HG03108 (cell line): ENCODE measurements around the gene ROPN1L.
"Not testable (repeated sequence)": the region's sequence is repeated elsewhere in the genome, so short reads cannot be mapped to it uniquely, and the experiment has no call there.

Experiments used
- ATAC-seq: cut with Tn5 transposase; IDR thresholded peaks from one replicate; pipeline ENCODE4 v1.9.1; 2021; ENCODE audit warnings: moderate library complexity; ENCODE audit not compliant: unreplicated experiment

The ROPN1L gene

DNA sequence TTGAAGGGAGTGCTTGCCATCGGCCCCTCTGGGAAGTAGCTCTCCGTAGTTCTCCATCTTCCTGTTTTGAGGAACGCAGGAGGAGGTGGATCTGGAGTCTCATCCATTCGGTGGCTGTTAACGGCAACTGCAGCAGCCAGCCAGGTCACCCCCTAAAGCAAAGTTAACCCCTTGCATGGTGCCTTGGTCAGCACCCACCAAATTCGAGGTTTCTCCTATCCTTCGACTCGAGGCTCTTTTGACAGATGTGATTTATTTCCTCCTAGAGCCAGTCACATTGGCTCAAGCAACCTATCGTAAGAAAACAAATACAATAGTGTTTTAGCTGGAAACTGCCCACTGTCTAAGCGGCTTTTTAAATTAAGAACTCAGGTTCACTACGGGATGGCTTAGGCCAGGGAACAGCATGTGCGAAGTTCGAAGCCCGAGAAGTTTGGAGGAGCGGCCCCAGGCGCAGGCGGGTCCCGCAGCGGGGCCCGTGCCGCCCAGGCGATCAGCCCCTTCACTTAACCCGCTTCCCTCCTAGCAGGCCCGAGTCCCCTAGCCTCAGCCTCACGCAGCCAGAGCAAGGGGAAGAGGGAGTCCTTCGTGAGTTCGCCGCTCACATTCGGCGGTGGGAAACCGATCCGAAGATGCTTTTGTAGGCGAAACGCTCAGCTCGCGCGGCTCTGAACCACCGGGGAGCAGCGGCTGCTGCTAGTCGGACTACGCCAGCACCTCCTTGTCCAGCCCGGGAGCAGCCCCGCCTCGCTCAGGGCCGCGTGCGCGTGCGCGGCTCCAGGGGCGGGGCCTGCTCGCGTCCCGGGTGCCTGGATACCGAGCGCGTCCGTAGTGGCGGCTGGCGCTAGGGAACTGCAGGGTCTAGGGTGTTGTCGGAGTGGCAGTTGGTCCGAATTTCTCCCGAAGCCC is at the start of gene ROPN1L:
TSS of gene ROPN1L (plus strand) at position 797 of the 909 bp plus-strand sequence. CDS start 289 bp downstream, outside the sequence.
- ATAC-seq: peak; percentile 99

DNA sequence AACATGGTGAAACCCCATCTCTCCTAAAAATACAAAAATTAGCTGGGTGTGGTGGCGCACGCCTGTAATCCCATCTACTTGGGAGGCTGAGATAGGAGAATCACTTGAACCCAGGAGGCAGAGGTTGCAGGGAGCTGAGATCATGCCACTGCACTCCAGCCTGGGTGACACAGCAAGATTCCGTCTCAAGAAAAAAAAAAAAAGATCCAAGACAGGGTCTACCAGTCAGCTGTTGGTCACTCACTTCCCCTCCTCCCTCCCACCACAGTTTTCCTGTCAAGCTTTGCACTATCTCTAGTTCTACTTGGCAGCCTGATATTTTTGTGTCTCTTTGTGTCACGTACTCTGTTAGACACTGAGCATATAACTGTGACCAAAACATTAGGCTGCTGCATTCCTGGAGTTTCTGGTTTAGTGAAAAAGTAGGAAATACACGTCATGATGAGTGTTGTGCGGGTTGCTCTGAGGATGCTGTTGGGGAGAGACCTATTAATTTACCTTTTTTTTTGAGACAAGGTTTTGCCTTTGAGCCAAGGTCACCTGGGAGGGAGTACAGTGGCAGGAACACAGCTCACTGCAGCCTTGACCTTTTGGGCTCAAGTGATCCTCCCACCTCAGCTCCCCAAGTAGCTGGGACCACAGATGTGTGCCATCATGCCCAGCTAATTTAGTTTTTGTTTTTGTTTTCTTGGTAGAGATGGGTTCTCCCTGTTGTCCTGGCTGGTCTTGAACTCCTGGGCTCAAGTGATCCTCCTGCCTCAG is 48.9 kb upstream of the ROPN1L start:
- ATAC-seq: not testable (repeated sequence)

DNA sequence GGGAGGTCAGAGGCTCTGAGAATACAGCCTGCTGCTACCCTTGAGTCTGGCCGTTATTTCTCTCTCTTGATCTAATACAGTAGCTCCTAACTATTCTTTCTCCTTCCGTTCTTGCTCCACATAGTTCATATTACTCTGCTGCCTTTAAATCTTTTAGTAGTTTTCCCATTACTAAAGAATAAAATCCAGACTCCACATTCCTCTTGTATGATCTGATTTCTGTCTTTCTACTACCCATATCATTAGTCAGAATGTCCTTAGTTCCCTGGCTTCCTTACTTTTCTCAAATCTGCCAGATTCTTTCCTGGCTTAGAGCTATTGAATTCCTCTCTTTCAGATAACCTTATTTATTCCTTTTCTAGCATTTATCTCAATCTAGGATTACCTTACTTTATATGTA is 48.2 kb upstream of the ROPN1L start:
- no peak for ATAC-seq

DNA sequence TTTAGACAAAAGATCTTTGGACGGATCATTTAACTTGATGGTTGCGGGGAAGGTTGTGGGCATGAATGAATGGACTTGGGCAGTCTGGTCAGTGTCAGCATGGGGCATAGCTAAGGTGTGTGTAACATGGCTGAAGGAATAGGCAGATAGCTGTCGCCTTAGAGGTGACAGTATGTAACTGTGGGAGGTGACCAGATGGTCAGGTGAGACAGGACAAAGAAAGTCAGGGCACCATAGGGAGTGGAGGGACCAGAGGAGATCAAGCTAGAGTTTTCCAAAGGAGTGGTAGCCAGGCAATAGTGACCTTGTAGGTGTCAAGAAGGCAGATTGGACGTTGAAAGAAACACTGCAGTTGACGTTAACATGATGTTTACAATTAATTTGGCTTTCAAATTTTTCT is 45.1 kb upstream of the ROPN1L start:
- no peak for ATAC-seq

DNA sequence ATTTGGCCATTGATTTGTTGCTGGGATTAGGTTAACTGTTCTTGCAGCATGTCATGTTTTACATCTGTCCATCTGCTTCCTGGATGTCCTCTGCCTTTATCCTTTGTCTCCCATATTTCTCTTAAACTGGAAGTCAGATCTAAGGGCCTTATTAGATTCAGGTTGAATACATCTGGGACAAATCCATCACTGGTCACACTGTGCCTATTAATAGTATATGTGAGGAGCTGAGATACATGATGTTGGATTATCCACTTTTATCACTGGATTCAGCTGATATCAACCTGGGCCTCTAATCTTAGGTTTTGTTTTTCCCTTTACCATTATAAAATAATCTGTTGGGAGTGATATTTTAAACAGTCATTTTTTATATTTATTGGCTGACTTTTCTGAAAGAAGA is 41.8 kb upstream of the ROPN1L start:
- no peak for ATAC-seq

DNA sequence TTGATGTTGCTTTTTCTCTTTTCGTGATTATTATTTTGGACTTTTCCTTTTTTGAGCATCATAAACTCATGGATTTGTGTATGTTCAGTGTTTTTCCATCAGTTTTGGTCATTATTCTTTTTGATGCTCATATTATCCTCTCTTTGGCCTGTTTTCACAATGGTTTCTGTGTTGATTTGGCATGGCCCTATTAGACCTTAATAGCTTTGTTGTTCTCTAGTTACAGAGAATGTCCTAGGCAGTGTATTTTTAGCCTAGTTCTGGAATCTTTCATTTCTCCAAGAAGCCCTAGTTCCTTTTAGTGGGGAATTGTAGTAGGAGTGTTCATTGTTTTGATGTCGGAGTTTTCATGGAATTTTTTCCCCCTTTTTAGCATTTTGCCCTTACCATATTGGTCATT is 41.3 kb upstream of the ROPN1L start:
- ATAC-seq: no peak

DNA sequence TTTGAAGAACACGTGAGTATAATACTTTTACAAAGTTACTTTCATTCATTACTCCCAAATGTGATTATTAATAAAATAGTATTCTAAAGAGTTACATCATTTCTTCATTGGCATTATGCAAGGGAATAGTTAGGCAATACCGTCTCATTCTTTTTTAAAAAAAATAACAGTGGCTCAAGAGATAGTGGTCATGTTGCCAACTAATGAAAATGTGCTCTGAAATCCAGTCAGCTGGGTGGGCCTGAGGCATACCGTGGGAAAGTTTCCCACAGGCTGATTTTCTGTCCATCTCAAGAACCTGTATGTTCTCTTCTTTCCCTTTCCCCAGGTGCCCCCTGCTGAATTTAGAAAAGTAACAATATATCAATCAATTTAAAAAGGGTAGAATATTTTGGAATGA is 40.8 kb upstream of the ROPN1L start:
- ATAC-seq: no peak

DNA sequence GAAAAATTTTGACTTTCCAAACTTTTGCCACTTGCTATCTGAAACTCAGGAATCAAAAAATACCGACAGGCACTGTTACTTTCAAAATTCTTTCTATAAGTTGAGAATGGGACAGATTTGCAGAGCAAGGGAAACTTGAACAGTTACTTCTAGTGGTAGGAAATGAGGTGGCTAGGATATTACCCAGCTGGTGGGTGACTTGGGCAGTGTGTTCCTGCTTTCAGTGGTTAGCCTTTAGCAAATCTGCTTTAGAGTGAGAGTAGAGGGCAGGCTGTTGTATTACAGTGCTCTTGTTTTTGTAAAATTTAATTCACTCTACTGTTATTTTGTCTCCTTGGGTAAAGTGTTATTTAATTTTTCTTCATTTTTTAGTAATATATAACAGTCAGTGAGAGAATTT is 40.2 kb upstream of the ROPN1L start:
- ATAC-seq: peak; percentile 81

DNA sequence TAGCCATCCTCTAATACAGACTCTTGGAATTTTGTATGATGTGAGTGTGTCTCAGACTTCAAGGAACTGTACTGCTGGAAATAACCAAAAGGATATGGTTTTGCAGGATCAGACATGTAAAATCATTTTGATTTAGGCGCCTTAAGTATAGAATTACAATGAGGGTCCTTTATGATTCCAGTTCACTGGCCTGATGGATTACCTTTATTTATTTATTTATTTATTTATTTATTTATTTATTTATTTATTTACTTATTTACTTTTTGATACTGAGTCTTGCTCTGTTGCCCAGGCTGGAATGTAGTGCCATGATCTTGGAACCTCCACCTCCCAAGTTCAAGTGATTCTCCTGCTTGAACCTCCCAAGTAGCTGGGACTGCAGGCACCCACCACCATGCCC is 37.9 kb upstream of the ROPN1L start:
- no peak for ATAC-seq

DNA sequence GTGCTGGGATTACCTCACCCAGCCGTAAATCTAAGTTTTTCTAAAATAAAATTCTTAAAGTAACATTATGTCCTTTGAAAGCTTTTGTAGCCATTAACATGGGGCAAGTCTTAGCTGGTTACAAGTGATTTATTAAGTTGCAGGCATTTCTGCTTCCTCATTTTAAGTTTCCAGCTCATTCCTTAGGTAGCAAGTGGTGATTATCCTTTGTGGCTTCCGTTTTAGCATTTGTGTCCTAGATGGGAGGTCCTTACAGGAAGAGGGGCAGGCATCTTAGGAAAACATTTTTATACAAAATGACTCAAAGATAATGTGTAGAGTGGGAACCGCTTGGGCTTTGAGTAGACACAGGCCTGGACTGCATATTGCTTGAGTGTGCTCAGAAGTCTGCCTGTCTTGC is 35.0 kb upstream of the ROPN1L start:
- no peak for ATAC-seq

DNA sequence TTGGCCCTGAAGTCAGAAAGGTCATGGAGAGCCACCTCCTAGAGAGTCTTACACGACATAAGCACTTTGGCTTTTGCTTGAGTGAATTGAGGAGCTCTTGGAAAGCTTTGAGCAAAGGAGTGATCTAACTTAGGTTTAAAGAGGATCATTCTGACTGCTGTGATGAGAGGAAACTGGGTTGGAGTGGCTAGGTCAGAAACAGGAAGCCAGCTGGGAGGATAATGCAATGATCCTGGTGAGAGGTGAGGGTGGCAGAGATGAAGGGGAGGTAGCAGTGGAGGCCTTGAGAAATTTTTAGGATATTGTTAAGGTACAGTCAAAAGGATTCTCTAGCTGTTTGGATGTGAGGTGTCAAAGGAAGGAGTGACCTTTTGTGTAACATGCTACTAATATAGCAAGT is 32.2 kb upstream of the ROPN1L start:
- no peak for ATAC-seq

DNA sequence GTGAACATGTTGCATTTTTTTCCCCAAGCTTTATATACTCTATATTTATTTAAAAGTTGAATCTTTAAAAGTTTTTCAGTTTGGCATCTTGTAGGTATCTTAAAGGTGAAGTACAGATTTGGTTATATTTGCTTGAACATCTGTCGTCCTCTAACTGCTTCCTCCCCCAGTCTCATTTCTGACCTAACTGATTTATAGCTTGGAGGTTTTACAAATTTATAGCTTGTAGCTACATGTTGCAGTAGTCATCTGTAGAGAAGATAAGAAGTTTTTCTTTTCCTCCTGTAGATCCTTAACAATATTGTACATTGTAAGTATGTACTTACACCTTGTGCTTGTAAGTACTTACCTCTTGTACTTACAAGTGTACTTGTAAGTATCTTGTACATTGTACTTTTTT is 31.0 kb upstream of the ROPN1L start:
- ATAC-seq: no peak

DNA sequence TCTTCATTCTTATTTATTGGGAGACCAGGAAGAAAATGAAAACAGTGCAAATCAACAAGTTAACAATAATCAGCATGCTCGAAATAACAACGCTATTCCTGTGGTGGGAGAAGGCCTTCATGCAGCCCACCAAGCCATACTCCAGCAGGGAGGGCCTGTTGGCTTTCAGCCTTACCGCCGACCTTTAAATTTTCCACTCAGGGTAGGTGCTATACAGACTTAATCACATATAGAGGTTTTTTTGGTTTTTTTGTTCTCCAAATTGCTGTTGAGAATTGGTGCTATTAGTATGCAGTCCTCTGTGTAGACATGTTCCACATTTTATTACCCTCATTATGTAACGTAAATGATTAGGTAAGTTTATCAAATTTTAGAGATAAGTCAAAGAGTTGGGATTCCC is 30.3 kb upstream of the ROPN1L start:
- ATAC-seq: no peak

DNA sequence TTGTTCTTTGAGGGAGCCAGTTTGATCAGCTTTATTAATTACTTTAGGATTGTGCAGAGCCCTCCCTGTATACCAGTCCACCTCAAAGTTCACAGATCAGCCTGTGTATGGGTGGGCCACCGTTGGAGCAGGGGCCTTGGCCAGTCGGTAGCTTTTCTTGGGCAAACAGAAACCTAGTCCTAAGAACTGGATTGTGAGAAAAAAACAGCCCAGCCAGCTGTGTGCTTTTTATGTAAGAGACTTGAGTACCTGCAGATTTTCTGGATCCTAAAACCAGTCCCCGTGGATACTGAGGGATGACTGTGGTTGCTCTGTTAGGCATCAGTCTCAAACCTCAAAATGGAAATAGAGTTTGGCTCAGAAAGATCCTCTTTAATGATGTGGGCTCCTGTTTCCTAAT is 24.8 kb upstream of the ROPN1L start:
- no peak for ATAC-seq

DNA sequence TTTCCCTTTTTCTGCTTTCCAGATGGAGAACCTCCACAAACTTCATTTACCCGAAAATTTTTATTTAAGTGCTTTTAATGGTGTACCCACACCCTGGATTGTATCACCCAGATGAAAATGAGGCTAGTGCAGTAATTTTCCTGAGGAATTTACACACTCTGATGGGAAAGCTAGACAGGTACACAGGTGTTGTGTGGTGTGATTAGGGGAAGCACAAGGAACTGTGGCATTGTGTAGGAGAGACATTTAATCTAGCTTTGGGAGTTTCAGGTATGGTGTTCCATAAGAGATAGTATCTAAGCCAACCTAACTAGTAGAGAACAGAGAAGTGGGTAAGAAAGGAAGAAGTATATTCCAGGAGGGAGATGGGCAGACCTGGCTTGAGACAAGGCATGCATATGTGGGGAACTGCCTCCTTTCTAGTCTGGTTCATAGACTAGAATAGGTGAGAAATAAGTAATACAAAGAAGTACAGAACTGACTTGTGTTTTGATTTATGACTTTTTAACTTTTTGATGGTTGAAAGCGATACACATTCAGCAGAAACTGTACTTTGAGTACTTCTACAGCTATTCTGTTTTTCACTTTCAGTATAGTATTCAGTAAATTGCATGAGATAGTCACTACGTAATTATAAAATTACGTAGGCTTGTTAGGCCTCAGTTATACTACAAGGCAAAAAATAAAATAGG is 22.9 kb upstream of the ROPN1L start:
- peak; percentile 53 for ATAC-seq

DNA sequence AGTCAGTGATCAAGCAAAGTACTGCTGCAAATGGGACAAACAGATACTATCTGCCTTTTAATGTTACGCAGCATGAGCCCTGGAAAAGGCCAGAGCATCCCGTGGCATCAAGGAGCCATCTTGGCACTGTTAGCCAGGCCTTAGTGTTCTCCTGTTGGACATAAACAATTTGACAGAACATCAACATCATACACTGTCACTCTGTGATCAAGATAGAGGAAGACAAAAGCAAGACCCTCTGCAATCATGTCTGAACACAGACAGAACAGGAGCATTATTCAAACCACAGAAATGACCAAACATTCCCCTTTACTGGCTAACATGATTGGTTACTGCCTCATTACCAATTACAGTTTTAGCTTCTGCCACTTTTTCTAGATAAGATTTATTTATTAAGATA is 21.2 kb upstream of the ROPN1L start:
- no peak for ATAC-seq

DNA sequence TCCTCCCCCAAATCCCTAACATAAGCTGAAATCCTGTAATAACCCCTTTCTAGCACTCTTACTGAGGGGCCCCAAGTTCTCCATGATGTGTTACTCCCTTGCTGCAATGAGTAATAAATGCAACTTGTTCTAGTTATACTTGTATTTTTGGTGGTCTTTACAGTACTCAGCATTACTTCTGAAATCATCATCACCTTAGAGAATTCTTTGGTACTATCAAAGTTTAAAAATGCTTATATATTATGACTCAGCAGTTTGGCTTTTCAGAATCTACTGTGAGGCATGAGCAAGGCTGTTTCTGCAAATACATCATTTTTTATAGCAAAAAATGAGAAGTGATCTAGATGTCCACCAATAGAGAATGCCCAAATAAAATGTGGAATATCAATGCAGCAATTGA is 20.7 kb upstream of the ROPN1L start:
- ATAC-seq: no peak

DNA sequence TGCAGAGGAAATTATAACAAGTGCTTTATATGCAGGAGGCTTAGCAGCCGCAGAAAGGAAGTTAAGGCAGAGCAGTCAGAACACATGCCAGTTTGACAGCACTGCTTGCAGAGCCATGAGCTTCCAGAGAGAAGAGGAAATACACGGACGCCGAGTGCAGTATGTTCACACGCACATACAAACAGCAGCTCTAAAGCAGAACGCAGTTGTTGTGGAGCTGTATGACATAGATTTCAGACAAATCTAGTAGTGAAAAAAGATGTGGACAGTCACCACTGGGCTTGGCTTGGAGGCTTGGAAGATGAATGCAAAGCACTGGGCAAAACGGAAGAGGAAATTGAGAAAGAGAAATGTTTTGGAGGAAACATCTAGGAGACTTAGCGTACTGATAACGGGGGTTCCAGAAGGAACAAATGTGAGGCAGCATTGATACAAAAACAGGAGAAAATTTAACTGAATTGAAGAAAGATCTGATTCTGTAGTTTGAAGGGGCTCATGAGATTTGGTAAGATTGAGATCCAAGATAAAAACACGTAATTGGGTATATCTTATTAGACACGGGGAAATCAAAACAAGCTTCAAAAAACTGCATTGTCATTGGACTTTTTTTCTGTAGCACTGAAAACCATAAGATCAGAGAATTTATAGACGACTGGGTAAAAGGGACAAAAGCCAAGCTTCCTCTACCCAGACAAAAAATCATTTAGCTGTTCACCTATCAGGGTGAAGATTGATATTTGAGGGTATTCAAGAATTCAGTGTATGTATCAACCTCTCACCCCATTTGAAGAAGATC is 19.6 kb upstream of the ROPN1L start:
- ATAC-seq: no peak

DNA sequence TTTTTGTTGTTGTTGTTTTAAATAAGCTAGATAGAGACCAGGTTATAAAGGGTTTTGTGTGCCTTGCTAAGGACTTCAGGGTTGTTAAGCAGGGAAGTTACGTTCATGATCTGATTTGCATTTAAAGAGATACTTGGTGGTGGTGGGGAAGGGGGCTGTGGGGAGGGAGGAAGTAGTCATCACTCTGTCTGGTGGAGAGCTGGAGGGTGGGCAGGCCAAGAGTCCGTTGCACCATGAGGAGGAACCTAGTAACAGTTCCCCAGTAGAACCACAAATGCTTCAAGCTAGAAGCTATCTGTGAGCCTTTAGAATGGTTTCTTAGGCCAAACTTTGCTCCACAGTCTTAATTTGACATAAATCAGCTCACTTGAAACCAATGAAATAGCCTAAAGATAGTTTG is 18.7 kb upstream of the ROPN1L start:
- ATAC-seq: no peak

DNA sequence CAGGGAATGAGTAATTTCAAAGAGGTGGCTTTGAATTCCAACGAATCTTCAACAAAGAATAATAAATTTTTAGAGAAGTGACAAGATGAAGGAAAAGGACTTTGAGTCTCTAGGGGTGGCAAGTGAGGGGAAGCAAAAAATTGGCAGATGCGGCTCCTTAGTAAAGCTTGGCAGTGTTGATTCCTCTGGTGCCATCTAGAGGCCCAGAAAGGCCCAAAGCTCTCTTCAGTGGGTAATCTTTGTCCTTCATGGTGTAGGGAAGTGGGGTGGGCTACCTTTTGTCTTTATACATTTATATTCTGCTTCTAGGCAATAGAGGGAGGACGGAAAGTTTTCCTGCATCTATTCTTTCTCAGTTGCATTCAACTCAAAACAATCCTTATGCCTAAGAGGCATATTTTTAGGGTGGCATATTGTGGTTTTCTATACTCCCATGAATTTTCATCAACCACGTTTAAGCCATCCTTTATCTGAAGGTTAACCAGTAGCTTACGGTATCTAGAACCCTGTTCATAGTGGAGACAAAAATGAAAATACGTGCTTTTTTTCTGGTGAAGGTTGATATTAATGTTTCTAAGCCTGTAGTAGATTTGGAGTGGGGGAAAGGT is 17.5 kb upstream of the ROPN1L start:
- peak; percentile 39 for ATAC-seq
